GM19438 (cell line): ENCODE results near the gene SREBF1.
A peak's percentile ranks its signal among the peaks of the same experiment; 100 is the strongest.

Experiments used
- ATAC-seq: cut with Tn5 transposase; IDR thresholded peaks from one replicate; pipeline ENCODE4 v1.9.1; 2021; ENCODE audit warnings: low read depth; ENCODE audit not compliant: unreplicated experiment

SREBF1 gene

GRCh38 chr17:17826942-17827785 lies 9.6 kb downstream of the SREBF1 start:
- ATAC-seq: no peak

- no peak for ATAC-seq
Measured at GRCh38 chr17:17826342-17826713, 10.5 kb downstream of the SREBF1 start.

- ATAC-seq: no peak
Measured at GRCh38 chr17:17824783-17825614, 11.8 kb downstream of the SREBF1 start.

GRCh38 chr17:17824119-17824782 lies 12.5 kb downstream of the SREBF1 start:
- ATAC-seq: no peak

- peak; percentile 72 for ATAC-seq
Measured at GRCh38 chr17:17823433-17824118, 13.2 kb downstream of the SREBF1 start.

GRCh38 chr17:17822616-17823015 lies 14.2 kb downstream of the SREBF1 start:
- no peak for ATAC-seq

- ATAC-seq: no peak
Measured at GRCh38 chr17:17822189-17822588, 14.6 kb downstream of the SREBF1 start.

- no peak for ATAC-seq
Measured at GRCh38 chr17:17820463-17821158, 16.2 kb downstream of the SREBF1 start.

GRCh38 chr17:17820046-17820445 lies 16.7 kb downstream of the SREBF1 start:
- ATAC-seq: no peak

GRCh38 chr17:17819561-17819995 lies 17.2 kb downstream of the SREBF1 start:
- peak; percentile 46 for ATAC-seq

GRCh38 chr17:17819111-17819510 lies 17.7 kb downstream of the SREBF1 start:
- no peak for ATAC-seq

GRCh38 chr17:17818088-17818526 lies 18.7 kb downstream of the SREBF1 start:
- ATAC-seq: no peak

- ATAC-seq: no peak
Measured at GRCh38 chr17:17817552-17817947, 19.2 kb downstream of the SREBF1 start.

- no peak for ATAC-seq
Measured at GRCh38 chr17:17816831-17817551, 19.8 kb downstream of the SREBF1 start.

- ATAC-seq: no peak
Measured at GRCh38 chr17:17816240-17816814, 20.5 kb downstream of the SREBF1 start.

- no peak for ATAC-seq
Measured at GRCh38 chr17:17815436-17816200, 21.2 kb downstream of the SREBF1 start.

GRCh38 chr17:17815062-17815406 lies 21.8 kb downstream of the SREBF1 start:
- ATAC-seq: no peak
